CD4-positive, alpha-beta T cell treated with Interleukin-1 beta for 1 hour (primary cell): Measurements from ENCODE around the gene IGF2R.
"Not testable (repeated sequence)": the region's sequence is repeated elsewhere in the genome, so short reads cannot be mapped to it uniquely, and the experiment has no call there.

ENCODE experiments used
- DNase-seq, 2 donors: peaks; one replicate each; pipeline ENCODE4 v3.0.0-alpha.2; 2020 to 2022

Gene IGF2R

DNA sequence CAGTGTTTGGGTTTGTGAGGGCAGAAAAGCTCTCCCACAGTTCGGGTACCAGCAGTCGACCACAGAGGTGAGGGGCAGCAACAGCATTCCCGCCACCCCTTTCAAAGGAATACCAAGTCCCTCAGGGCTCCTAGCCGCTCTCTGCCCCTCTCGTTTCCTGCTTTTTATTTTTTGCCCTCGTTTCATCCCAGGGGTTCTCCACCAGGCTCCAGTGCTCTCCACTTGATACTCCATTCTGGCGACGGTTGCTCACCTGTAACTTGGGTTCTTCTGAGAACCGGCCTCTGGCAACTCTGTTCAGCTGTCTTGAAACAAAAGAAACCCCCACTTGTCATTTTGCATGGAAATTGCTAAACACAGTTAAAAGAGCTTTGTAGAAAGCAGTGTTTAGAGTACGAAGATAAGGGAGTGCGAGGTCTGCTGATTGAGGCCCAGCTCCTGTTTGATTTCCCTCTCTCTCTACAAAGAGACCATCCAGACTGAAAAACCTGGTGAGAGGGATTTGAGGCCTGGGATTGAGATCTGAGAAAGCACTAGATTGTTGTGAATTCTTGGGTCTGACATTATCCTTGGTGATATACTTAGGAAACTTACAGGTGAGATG is 28.7 kb downstream of the IGF2R start:
- DNase-seq = no peak

GRCh38 chr6:159998538-159998937 is 29.7 kb downstream of the IGF2R start:
- DNase-seq = no peak

DNA sequence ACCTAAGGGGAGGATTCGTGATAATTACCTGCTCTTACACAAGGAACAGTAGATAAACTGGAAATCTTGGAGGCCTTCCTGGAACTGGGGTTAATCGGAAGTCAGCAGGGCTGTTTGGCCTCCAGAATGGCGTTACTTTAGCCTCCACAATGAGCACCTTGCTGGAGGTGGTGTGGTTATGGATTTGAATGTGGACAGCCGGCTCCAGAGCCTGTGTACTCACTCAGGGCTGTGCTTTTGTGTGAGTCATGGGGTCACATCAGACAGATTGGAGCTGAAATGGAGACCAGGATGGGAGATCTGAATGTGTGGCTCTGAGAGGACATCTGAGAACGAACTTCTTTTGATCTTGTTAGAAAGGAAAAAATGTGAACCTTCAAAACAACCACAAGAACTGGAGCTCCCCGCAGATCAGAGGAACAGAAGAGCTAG is 30.4 kb downstream of the IGF2R start:
- DNase-seq = no peak

DNA sequence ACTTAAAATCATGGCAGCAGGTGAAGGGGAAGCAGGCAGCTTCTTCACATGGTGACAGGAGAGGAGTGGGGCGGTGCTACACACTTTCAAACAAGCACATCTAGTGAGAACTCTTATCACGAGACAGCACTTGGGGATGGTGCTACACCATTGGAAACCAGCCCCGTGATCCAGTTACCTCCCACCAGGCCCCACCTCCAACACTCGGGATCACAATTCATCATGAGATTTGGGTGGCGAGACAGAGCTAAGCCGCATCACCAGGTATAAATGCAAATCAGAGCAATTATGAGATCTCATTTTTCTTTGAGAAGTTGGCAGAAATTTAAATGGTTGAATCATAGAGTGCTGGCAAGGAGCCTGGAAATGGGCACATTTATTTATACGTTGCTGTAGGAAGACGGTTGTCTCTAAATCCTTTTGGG is 31.4 kb downstream of the IGF2R start:
- DNase-seq = no peak

DNA sequence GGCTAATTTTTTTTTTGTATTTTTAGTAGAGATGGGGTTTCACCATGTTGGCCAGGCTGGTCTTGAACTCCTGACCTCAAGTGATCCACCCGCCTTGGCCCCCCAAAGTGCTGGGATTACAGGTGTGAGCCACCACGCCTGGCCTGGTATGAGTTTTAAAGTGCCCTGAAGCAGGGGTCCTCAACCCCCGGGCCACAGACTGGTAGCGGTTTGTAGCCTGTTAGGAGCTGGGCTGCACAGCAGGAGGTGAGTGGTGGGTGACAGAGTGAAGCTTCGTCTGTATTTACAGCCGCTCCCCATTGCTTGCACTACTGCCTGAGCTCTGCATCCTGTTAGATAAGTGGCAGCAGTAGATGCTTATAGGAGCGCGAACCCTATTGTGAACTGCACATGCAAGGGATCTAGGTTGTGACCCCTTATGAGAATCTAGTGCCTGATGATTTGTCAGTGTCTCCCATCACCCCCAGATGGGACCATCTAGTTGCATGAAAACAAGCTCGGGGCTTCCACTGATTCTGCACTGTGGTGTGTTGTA is 32.1 kb downstream of the IGF2R start:
- DNase-seq = not testable (repeated sequence)

GRCh38 chr6:160002882-160003281 is 34.0 kb downstream of the IGF2R start:
- DNase-seq = no peak

DNA sequence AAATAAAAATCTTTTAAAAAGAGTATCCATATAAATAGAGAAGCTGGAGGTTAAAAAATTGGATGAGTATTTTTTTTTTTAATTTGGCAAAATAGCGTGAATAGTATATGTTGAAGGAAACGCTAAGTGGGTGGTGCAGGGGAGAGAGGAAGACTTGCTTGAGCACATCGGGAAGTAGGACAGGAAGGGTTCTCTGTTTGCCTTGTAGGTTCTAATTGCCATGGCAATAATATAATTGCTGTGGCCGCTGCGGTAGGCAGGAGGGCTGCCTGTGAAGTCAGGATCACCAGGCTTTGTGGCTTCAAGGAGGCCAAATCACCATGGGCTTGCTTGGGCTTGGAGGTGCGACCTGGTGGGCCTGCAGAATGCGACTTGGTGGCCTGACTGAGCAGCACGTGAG is 35.1 kb downstream of the IGF2R start:
- no peak for DNase-seq

- DNase-seq = no peak
Measured at GRCh38 chr6:160004419-160005175, 35.7 kb downstream of the IGF2R start.

DNA sequence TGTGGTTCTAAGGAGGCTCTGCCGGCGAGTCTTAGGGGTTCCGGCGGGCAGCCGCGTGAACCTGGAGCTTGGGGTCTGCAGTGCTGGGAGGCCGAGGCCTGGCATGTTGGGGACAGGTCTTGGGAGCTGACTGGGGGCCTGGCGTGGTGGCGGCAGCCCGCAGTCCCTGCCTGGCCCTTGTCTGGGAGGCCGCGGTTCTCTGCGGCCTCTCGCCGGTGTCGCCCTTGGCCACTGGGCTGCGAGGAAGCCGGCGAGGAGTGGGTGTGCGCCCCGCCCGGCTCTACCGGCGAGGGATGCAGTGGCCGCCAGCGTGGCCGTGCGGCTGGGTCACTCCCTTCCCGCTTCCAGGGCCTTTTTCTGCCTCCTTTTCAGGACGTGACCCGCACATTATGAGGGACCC is 36.3 kb downstream of the IGF2R start:
- DNase-seq = no peak

DNA sequence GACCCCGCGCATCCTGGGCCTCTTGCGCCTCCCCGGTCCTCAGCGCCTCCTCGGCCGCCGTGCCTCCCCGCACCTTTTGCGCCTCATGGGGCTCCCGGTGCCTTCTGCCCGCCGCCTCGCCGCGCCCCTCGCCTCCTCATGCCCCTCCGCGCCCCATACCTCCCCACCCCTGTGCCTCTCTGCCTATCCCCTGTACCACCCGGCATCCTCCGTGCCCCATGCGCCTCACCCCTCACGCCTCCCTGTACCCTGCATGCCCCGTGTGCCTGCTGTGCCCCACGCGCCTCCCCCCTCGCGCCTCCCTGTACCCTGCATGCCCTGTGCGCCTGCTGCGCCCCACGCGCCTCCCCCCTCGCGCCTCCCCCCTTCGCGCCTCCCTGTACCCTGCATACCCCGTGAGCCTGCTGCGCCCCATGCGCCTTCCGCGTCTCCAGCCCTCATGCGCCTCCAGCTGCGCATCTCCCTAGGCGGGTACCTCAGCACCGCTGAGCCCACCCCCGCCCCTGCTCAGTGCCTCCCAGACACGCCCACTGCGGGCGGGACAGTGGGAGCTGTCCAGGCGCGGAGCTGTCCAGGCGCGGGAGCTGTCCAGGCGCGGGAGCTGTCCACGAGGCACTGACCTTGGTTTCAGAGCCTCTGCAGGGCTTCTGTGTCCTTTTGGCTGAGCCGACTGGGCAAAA is 37.1 kb downstream of the IGF2R start:
- DNase-seq = no peak

GRCh38 chr6:160007145-160007544 is 38.3 kb downstream of the IGF2R start:
- no peak for DNase-seq

GRCh38 chr6:160007611-160008010 is 38.7 kb downstream of the IGF2R start:
- no peak for DNase-seq

DNA sequence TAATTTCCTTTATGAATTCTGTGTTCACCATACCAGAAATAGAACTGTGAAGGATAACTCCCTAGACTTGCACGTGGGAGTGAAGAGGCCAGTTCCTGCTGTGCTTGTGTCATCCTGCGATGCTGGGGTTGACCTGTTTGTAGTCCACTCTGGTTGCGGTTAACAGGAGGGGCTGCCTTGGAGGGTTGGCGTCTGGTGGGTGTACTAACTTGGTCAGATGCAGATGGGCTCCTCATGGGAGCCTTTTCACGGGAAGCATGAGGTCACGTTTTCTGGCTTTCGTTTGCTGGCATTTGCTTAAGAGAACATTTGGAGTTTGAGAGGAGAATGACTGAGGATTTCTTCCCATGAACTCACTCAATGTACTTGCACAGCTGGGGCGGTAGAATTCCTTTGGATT is 41.2 kb downstream of the IGF2R start:
- DNase-seq = no peak

GRCh38 chr6:160013987-160014868 is 45.3 kb downstream of the IGF2R start:
- DNase-seq = peak in 1 of 2 donors; percentile 26

- no peak for DNase-seq
Measured at GRCh38 chr6:160014869-160015182, 45.9 kb downstream of the IGF2R start.

DNA sequence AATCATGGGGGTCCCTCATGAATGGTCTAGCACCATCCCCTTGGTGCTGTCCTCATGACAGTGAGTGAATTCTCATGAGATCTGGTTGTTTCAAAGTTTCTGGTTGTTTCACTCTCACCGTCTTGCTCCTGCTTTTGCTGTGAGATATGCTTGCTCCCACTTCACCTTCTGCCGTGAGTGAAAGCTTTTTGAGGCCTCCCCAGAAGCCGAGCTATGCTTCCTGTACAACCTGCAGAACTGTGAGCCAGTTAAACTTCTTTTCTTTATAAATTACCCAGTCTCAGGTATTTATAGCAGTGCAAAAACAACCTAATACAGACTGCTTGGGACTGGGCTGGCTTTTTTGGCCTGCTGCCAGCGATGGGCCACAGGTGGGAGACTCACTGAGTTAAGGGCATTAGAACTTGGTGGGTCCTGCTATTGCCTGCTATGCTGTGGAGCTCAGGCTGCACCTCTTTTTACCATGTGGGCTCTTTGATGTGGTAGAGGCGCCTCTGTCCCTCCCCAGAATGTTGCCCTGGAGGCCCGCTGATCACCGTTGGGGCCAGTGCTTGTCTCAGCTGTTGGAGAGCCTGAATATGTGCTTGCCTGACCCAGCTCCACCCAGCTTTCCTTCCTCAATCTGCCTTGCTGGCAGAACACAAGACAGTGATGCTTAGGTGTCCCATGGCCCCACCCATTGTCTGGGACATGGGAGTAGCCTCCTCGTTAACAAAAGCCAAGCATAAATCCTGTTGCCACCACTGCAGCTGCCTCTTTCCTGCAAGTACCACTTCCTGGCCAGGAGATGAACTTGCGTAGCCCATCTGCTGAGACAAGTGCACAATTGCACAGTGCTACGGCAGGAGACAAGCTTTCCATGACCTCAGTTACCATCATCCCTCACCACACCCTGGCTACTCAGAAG is 47.1 kb downstream of the IGF2R start:
- DNase-seq = peak; percentile 24 to 33

- DNase-seq = no peak
Measured at GRCh38 chr6:160022101-160022500, 53.2 kb downstream of the IGF2R start.

GRCh38 chr6:160022793-160023192 is 53.9 kb downstream of the IGF2R start:
- DNase-seq = no peak

- no peak for DNase-seq
Measured at GRCh38 chr6:160024152-160024551, 55.3 kb downstream of the IGF2R start.

- DNase-seq = no peak
Measured at GRCh38 chr6:160027076-160027475, 58.2 kb downstream of the IGF2R start.

DNA sequence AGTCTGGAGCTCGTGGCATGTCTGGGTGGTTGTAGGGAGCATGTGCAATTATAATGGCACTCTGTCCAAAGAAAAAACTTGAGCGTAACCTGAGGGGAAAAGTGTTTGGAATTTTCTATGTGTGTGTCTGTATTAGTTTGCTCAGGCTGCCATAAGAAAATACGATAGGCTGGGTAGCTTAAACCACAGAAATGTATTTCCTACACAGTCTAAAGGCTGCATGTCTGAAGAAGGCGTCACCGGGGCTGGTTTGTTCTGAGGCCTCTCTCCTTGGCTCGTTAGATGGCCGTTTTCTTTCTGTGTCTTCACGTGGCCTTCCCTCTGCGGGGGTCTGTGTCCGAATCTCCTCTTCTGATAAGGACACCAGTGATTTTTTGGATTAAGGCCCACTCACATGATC is 59.0 kb downstream of the IGF2R start:
- DNase-seq = no peak
